HG03378 (cell line): Measurements from ENCODE around the gene LRRC10.

Experiments
- ATAC-seq: cut with Tn5 transposase; IDR thresholded peaks from one replicate; pipeline ENCODE4 v1.9.1; 2021; ENCODE audit warnings: mild to moderate bottlenecking, moderate library complexity; ENCODE audit not compliant: unreplicated experiment

The LRRC10 gene

GRCh38 chr12:69610729-69611128 is at the start of gene LRRC10:
Gene LRRC10 (minus strand): TSS chr12:69610907. CDS start chr12:69610838, 69 bp downstream.
- ATAC-seq, result no peak

- no peak for ATAC-seq
Measured at GRCh38 chr12:69660164-69660863, 49.6 kb upstream of the LRRC10 start.

GRCh38 chr12:69658203-69658602 is 47.5 kb upstream of the LRRC10 start:
- ATAC-seq, result no peak

GRCh38 chr12:69657376-69658137 is 46.9 kb upstream of the LRRC10 start:
- ATAC-seq, result no peak

GRCh38 chr12:69655616-69656340 is 45.1 kb upstream of the LRRC10 start:
- ATAC-seq, result no peak

GRCh38 chr12:69653703-69654102 is 43.0 kb upstream of the LRRC10 start:
- no peak for ATAC-seq

- no peak for ATAC-seq
Measured at GRCh38 chr12:69651922-69652321, 41.2 kb upstream of the LRRC10 start.

- no peak for ATAC-seq
Measured at GRCh38 chr12:69649529-69649928, 38.8 kb upstream of the LRRC10 start.

GRCh38 chr12:69648476-69648875 is 37.8 kb upstream of the LRRC10 start:
- ATAC-seq, result no peak

- ATAC-seq, result no peak
Measured at GRCh38 chr12:69647178-69647577, 36.5 kb upstream of the LRRC10 start.

- no peak for ATAC-seq
Measured at GRCh38 chr12:69645031-69645430, 34.3 kb upstream of the LRRC10 start.

- ATAC-seq, result no peak
Measured at GRCh38 chr12:69644511-69644910, 33.8 kb upstream of the LRRC10 start.

GRCh38 chr12:69642531-69642930 is 31.8 kb upstream of the LRRC10 start:
- no peak for ATAC-seq

- ATAC-seq, result no peak
Measured at GRCh38 chr12:69641546-69641945, 30.8 kb upstream of the LRRC10 start.

GRCh38 chr12:69639400-69640016 is 28.8 kb upstream of the LRRC10 start:
- peak; percentile 75 for ATAC-seq

GRCh38 chr12:69633061-69633460 is 22.4 kb upstream of the LRRC10 start:
- no peak for ATAC-seq

GRCh38 chr12:69630191-69630590 is 19.5 kb upstream of the LRRC10 start:
- ATAC-seq, result no peak

GRCh38 chr12:69627501-69627900 is 16.8 kb upstream of the LRRC10 start:
- no peak for ATAC-seq

- ATAC-seq, result no peak
Measured at GRCh38 chr12:69623970-69624369, 13.3 kb upstream of the LRRC10 start.

- ATAC-seq, result no peak
Measured at GRCh38 chr12:69621551-69621950, 10.8 kb upstream of the LRRC10 start.

- no peak for ATAC-seq
Measured at GRCh38 chr12:69620921-69621320, 10.2 kb upstream of the LRRC10 start.
